SK-N-SH (cell line): ENCODE results near the gene SLC39A3. TPM values are rescaled to one million over a fixed set of nuclear protein-coding genes. Genes with fewer than 3 reads are reported as not detected.

Experiments used
- CTCF ChIA-PET: fragments of 300-600, 350-600 bp; formaldehyde crosslinking; extraction: SDS; loops from one replicate; lab custom pipeline; 2021; lab: Yijun Ruan, JAX
- POLR2A ChIA-PET: fragments of 350-600 bp; sonication (Branson Sonifier 250); formaldehyde crosslinking; extraction: SDS; loops from one replicate; lab custom pipeline; 2020; ENCODE audit warnings: antibody characterized with exemption, inconsistent platforms; lab: Yijun Ruan, JAX
- DNase-seq: peaks from one replicate; pipeline ENCODE4 v3.0.0; 2012
- H2AFZ ChIP-seq: fragments of 200-600 bp; sonication (generic); 2 replicates; pipeline ENCODE4 v1.8.1; 2016; ENCODE audit warnings: antibody characterized with exemption, mild to moderate bottlenecking, low read depth
- H3F3A ChIP-seq: fragments of 200-600 bp; sonication (generic); replicated peaks from 2 replicates; pipeline ENCODE3; 2016; ENCODE audit warnings: antibody characterized with exemption, mild to moderate bottlenecking; ENCODE audit not compliant: insufficient read depth
- H3K27ac ChIP-seq, 2 experiments: fragments of 200-500 bp in 1 of 2; fragments of 200-600 bp in 1 of 2; sonication (Bioruptor generic) in 1 of 2; sonication (generic), shearing (Covaris generic) in 1 of 2; 2 replicates each; pipeline versions ENCODE4 v1.5.1 to v1.6.1; 2014 to 2016; ENCODE audit warnings: low read depth in 2 of 2, inconsistent platforms in 1 of 2, low read length in 1 of 2, mild to moderate bottlenecking in 1 of 2, mixed read lengths in 1 of 2
- H3K27me3 ChIP-seq: fragments of 200-600 bp; sonication (generic), shearing (Covaris generic); 2 replicates; pipeline ENCODE4 v1.6.1; 2016; ENCODE audit warnings: mixed run types; ENCODE audit not compliant: insufficient read depth
- H3K36me3 ChIP-seq, 2 experiments: fragments of 200-500 bp in 1 of 2; fragments of 200-600 bp in 1 of 2; sonication (Bioruptor generic) in 1 of 2; sonication (generic) in 1 of 2; replicated peaks in 1 of 2; 2 replicates each; pipeline versions ENCODE3 to v1.5.1; 2014 to 2016; ENCODE audit warnings: low read length in 1 of 2, mild to moderate bottlenecking in 1 of 2; ENCODE audit not compliant: insufficient read depth in 2 of 2, control insufficient read depth in 1 of 2
- H3K4me1 ChIP-seq, 2 experiments: fragments of 200-500 bp in 1 of 2; fragments of 200-600 bp in 1 of 2; sonication (Bioruptor generic) in 1 of 2; sonication (generic), shearing (Covaris generic) in 1 of 2; 2 replicates each; pipeline versions ENCODE4 v1.5.1 to v1.6.1; 2014 to 2016; ENCODE audit warnings: low read depth in 1 of 2, low read length in 1 of 2, mixed run types in 1 of 2; ENCODE audit not compliant: insufficient read depth in 2 of 2, control insufficient read depth in 1 of 2
- H3K4me2 ChIP-seq: fragments of 200-600 bp; sonication (generic), shearing (Covaris generic); 2 replicates; pipeline ENCODE4 v1.6.1; 2017; ENCODE audit warnings: mixed run types
- H3K4me3 ChIP-seq, 2 experiments: fragments of 200-500 bp in 1 of 2; fragments of 200-600 bp in 1 of 2; sonication (Bioruptor generic) in 1 of 2; sonication (generic), shearing (Covaris generic) in 1 of 2; 2 replicates each; pipeline versions ENCODE4 v1.5.1 to v1.8.1; 2014 to 2016; ENCODE audit warnings: low read depth in 2 of 2, inconsistent platforms in 1 of 2, low read length in 1 of 2, mild to moderate bottlenecking in 1 of 2, mixed read lengths in 1 of 2, moderate library complexity in 1 of 2
- H3K79me2 ChIP-seq: fragments of 200-600 bp; sonication (generic); 2 replicates; pipeline ENCODE4 v1.8.1; 2017; ENCODE audit warnings: mild to moderate bottlenecking; ENCODE audit not compliant: insufficient read depth
- H3K9ac ChIP-seq: fragments of 200-600 bp; sonication (generic); 2 replicates; pipeline ENCODE4 v1.6.1; 2017; ENCODE audit warnings: mixed run types
- H3K9me2 ChIP-seq: fragments of 200-600 bp; sonication (generic); 2 replicates; pipeline ENCODE4 v1.6.1; 2017; ENCODE audit warnings: mixed run types
- H3K9me3 ChIP-seq: fragments of 200-600 bp; sonication (generic); 2 replicates; pipeline ENCODE4 v1.6.1; 2017; ENCODE audit warnings: mixed run types, mild to moderate bottlenecking, moderate library complexity
- H4K20me1 ChIP-seq: fragments of 200-600 bp; sonication (generic); 2 replicates; pipeline ENCODE4 v1.6.1; 2017; ENCODE audit warnings: mild to moderate bottlenecking, mixed run types; ENCODE audit not compliant: insufficient read depth
- CHD2 ChIP-seq: fragments of 150-350 bp; IDR thresholded peaks from 2 replicates; pipeline ENCODE4 v1.6.1; 2018; ENCODE audit warnings: low read length; ENCODE audit not compliant: partially characterized antibody
- EP300 ChIP-seq, 2 experiments: IDR thresholded peaks; 2 replicates each; pipeline versions ENCODE4 v1.4.0 to v1.6.1; 2012; ENCODE audit warnings: borderline replicate concordance in 1 of 2, low read depth in 1 of 2, low read length in 1 of 2
- GATA2 ChIP-seq: sonication (generic); formaldehyde crosslinking; IDR thresholded peaks from 2 replicates; pipeline ENCODE4 v1.5.0; 2020; ENCODE audit warnings: mild to moderate bottlenecking, missing genetic modification reagents
- JUND ChIP-seq: IDR thresholded peaks from 2 replicates; pipeline ENCODE4 v1.4.0; 2012
- MEF2A ChIP-seq: IDR thresholded peaks from 2 replicates; pipeline ENCODE4 v1.4.0; 2012; ENCODE audit warnings: low read depth, borderline replicate concordance
- RFX5 ChIP-seq: IDR thresholded peaks from 2 replicates; pipeline ENCODE4 v1.6.1; 2012; ENCODE audit warnings: mild to moderate bottlenecking, improper control_type of control experiment, low read length
- SIN3A ChIP-seq: IDR thresholded peaks from 2 replicates; pipeline ENCODE4 v1.6.1; 2012; ENCODE audit warnings: low read depth, mild to moderate bottlenecking, low read length, moderate library complexity, borderline replicate concordance
- TAF1 ChIP-seq: IDR thresholded peaks from 2 replicates; pipeline ENCODE4 v1.6.1; 2012; ENCODE audit warnings: low read depth, mild to moderate bottlenecking, low read length, moderate library complexity, borderline replicate concordance
- TCF12 ChIP-seq: IDR thresholded peaks from 2 replicates; pipeline ENCODE4 v1.4.0; 2012
- YY1 ChIP-seq: IDR thresholded peaks from 2 replicates; pipeline ENCODE4 v1.4.0; 2012; ENCODE audit warnings: low read depth, mild to moderate bottlenecking
- WGBS: methylation state at CpG from one replicate; pipeline ENCODE4 v1.1.6; 2017; ENCODE audit warnings: low lambda C conversion rate; 5-methylcytosine and 5-hydroxymethylcytosine counted together
- polyA plus RNA-seq, 3 experiments: library from polyadenylated mRNA; depleted of rRNA; stranded (reverse); fragments of >200 nt; gene quantifications; 2 replicates each; pipeline ENCODE4 v1.2.3, GENCODE V29; 2012
- TF ChIP-seq, protein P1 (sequence below): fragments of 200-600 bp; sonication (generic); IDR thresholded peaks from 2 replicates; pipeline ENCODE4 v1.6.1; 2017; ENCODE audit warnings: antibody characterized with exemption, mild to moderate bottlenecking, moderate library complexity
- TF ChIP-seq, protein P2 (sequence below): IDR thresholded peaks from 2 replicates; pipeline ENCODE4 v1.4.0; 2012; ENCODE audit warnings: low read depth
- TF ChIP-seq, protein P3 (sequence below): fragments of 150-350 bp; IDR thresholded peaks from 2 replicates; pipeline ENCODE4 v1.6.1; 2016; ENCODE audit warnings: mild to moderate bottlenecking, low read depth, low read length
- TF ChIP-seq, protein P4 (sequence below): IDR thresholded peaks from 2 replicates; pipeline ENCODE4; 2012
- TF ChIP-seq, protein P5 (sequence below): IDR thresholded peaks from 2 replicates; pipeline ENCODE4 v1.4.0; 2012; ENCODE audit warnings: low read depth, borderline replicate concordance

SLC39A3 gene
- polyA plus RNA-seq, 1 of the 3 experiments (the other 2 are of a cell fraction), result 45.2 TPM

DNA sequence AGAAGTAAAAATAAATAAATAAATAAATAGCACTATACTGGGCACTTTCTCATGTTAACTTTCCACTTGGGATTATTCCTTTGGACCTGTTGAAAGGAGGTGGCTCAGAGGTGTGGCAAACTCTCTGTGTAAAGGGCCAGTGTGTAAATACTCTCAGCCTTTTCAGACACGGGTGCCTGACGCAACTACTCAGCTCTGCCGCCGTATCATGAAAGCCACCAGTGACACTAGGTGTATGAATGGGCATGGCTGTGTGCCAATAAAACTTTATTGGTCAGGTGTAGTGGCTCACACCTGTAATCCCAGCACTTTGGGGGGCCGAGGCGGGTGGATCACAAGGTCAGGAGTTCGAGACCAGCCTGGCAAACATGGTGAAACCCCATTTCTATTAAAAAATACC lies 20.1 kb upstream of the SLC39A3 start:
- H3K27me3 ChIP-seq, result no peaks in the 10 kb centered on the region
- no peak overlapping the region for H3K27ac ChIP-seq
- H3F3A ChIP-seq, result no peaks in the 10 kb centered on the region
- WGBS, result 96% methylated on average over 7 of the region's 7 CpGs
- no peak overlapping the region for H3K9ac ChIP-seq
- POLR2A ChIA-PET, result no interaction called here
- DNase-seq, result no peak
- no peak for TF ChIP-seq TAF1
- no peak for TF ChIP-seq JUND
- TF ChIP-seq, protein P1, sequence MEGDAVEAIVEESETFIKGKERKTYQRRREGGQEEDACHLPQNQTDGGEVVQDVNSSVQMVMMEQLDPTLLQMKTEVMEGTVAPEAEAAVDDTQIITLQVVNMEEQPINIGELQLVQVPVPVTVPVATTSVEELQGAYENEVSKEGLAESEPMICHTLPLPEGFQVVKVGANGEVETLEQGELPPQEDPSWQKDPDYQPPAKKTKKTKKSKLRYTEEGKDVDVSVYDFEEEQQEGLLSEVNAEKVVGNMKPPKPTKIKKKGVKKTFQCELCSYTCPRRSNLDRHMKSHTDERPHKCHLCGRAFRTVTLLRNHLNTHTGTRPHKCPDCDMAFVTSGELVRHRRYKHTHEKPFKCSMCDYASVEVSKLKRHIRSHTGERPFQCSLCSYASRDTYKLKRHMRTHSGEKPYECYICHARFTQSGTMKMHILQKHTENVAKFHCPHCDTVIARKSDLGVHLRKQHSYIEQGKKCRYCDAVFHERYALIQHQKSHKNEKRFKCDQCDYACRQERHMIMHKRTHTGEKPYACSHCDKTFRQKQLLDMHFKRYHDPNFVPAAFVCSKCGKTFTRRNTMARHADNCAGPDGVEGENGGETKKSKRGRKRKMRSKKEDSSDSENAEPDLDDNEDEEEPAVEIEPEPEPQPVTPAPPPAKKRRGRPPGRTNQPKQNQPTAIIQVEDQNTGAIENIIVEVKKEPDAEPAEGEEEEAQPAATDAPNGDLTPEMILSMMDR, result no peak
- TF ChIP-seq, protein P2, sequence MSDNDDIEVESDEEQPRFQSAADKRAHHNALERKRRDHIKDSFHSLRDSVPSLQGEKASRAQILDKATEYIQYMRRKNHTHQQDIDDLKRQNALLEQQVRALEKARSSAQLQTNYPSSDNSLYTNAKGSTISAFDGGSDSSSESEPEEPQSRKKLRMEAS, result no peak
- TF ChIP-seq SIN3A, result no peak
- no peaks in the 10 kb centered on the region for H4K20me1 ChIP-seq
- no peaks in the 10 kb centered on the region for H3K9me2 ChIP-seq
- H3K9me3 ChIP-seq, result no peaks in the 10 kb centered on the region
- H2AFZ ChIP-seq, result no peak overlapping the region
- no peak overlapping the region for H3K4me2 ChIP-seq
- no peaks in the 10 kb centered on the region for H3K79me2 ChIP-seq
- H3K4me3 ChIP-seq, result no peak overlapping the region
- CTCF ChIA-PET, result interaction anchor here (2.1 to 4.2 kb wide), 2 partner anchors 11 to 112 kb away, joined by 6 to 26 read pairs; no protein-coding TSS in a partner anchor
- H3K4me1 ChIP-seq, result no peaks in the 10 kb centered on the region
- H3K36me3 ChIP-seq, result peaks cover 6 to 59% of the 10 kb centered on the region in 2 experiments

DNA sequence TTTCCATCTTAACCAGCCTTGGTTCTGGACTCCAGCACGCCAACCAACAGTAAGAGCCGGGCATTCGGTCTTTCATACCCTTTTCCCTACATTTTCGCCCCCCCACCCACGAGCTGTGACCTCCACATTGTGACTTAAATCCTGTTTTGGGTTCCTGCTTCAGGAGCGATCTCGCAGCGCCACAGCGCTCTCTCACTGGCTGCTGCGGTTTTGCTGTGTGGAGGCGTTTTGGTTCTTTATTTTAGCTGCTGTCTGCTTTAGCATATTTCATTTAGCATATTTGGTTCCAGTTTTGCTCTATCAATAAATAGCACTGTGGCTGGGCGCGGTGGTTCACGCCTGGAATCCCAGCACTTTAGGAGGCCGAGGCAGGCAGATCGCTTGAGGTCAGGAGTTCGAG lies 19.5 kb upstream of the SLC39A3 start:
- Histone ChIP-seq H3K4me2 (no peak overlapping the region), H3K9ac (no peak overlapping the region), H3K4me3 (no peak overlapping the region), H3K36me3 (peaks cover 6 to 59% of the 10 kb centered on the region in 2 experiments), H3K4me1 (no peaks in the 10 kb centered on the region), H3K9me3 (no peaks in the 10 kb centered on the region), H3K9me2 (no peaks in the 10 kb centered on the region), H3K27ac (no peak overlapping the region), H3K79me2 (no peaks in the 10 kb centered on the region), H2AFZ (no peak overlapping the region), H3F3A (no peaks in the 10 kb centered on the region), H3K27me3 (no peaks in the 10 kb centered on the region), H4K20me1 (no peaks in the 10 kb centered on the region)
- WGBS, result 98% methylated on average over 17 of the region's 17 CpGs
- ChIA-PET CTCF (interaction anchor here (2.1 to 4.2 kb wide), 2 partner anchors 10 to 111 kb away, joined by 6 to 26 read pairs; no protein-coding TSS in a partner anchor), POLR2A (no interaction called here)
- TF ChIP-seq, protein P3, sequence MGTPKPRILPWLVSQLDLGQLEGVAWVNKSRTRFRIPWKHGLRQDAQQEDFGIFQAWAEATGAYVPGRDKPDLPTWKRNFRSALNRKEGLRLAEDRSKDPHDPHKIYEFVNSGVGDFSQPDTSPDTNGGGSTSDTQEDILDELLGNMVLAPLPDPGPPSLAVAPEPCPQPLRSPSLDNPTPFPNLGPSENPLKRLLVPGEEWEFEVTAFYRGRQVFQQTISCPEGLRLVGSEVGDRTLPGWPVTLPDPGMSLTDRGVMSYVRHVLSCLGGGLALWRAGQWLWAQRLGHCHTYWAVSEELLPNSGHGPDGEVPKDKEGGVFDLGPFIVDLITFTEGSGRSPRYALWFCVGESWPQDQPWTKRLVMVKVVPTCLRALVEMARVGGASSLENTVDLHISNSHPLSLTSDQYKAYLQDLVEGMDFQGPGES, result no peak
- TF ChIP-seq YY1 (no peak), EP300 (IDR thresholded peaks at IDR 0.05; ENCODE audit: borderline replicate concordance in 1 of 2, low read depth in 1 of 2, low read length in 1 of 2) (no peak), GATA2 (no peak), TCF12 (no peak), CHD2 (no peak), SIN3A (no peak), MEF2A (no peak), RFX5 (no peak)
- TF ChIP-seq, protein P2, result no peak
- TF ChIP-seq, protein P4, sequence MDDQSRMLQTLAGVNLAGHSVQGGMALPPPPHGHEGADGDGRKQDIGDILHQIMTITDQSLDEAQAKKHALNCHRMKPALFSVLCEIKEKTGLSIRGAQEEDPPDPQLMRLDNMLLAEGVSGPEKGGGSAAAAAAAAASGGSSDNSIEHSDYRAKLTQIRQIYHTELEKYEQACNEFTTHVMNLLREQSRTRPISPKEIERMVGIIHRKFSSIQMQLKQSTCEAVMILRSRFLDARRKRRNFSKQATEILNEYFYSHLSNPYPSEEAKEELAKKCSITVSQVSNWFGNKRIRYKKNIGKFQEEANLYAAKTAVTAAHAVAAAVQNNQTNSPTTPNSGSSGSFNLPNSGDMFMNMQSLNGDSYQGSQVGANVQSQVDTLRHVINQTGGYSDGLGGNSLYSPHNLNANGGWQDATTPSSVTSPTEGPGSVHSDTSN, result no peak
- TF ChIP-seq, protein P1, result no peak
- TF ChIP-seq, protein P5, sequence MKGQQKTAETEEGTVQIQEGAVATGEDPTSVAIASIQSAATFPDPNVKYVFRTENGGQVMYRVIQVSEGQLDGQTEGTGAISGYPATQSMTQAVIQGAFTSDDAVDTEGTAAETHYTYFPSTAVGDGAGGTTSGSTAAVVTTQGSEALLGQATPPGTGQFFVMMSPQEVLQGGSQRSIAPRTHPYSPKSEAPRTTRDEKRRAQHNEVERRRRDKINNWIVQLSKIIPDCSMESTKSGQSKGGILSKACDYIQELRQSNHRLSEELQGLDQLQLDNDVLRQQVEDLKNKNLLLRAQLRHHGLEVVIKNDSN, result no peak
- no peak for DNase-seq
